Omental fat pad (tissue), 4 donors: Measurements from ENCODE around the gene USP25. TPM values are rescaled to one million over a fixed set of nuclear protein-coding genes. Genes with fewer than 3 reads are reported as not detected.

Experiments
- ATAC-seq: fragments of 150-250 bp; one replicate; pipeline ENCODE4 v1.9.1; 2016; ENCODE audit warnings: mild to moderate bottlenecking, moderate library complexity; ENCODE audit not compliant: low FRiP score
- DNase-seq: peaks from one replicate; pipeline ENCODE4 v3.0.0-alpha.2; 2019; ENCODE audit warnings: low spot score
- CTCF ChIP-seq, 3 donors: fragments of 450-650 bp; IDR thresholded peaks; one replicate each; pipeline ENCODE4 v1.5.1; 2016 to 2017; ENCODE audit warnings: antibody characterized with exemption in 3 of 3, mild to moderate bottlenecking in 3 of 3, moderate library complexity in 2 of 3
- total RNA-seq, 4 donors: library from RNA; depleted of rRNA; stranded (reverse); fragments of >200 nt; gene quantifications; one replicate each; pipeline ENCODE4 v1.1.0, GENCODE V29; 2016

USP25 gene
- total RNA-seq, 4 donors from 2014 or later, result 46.5 to 63.8 (median 59.0) TPM

- DNase-seq (no peak), ATAC-seq (no peak)
- TF ChIP-seq CTCF (IDR thresholded peaks at IDR 0.05), result no peak
Measured at GRCh38 chr21:15718711-15719110, 11.1 kb upstream of the USP25 start.

- no peak for ATAC-seq
- DNase-seq, result no peak
- no peak for TF ChIP-seq CTCF (IDR thresholded peaks at IDR 0.05)
Measured at GRCh38 chr21:15719976-15720375, 9.8 kb upstream of the USP25 start.

- ATAC-seq, result no peak
- no peak for DNase-seq
- no peak for TF ChIP-seq CTCF (IDR thresholded peaks at IDR 0.05)
Measured at GRCh38 chr21:15722591-15723324, 7.0 kb upstream of the USP25 start.

GRCh38 chr21:15725949-15726348 is 3.8 kb upstream of the USP25 start:
- no peak for DNase-seq
- no peak for TF ChIP-seq CTCF (IDR thresholded peaks at IDR 0.05)
- ATAC-seq, result no peak

GRCh38 chr21:15728046-15728445 is 1.7 kb upstream of the USP25 start:
- ATAC-seq, result no peak

GRCh38 chr21:15729346-15729673 is 472 bp upstream of the USP25 start:
- no peak for DNase-seq
- no peak for ATAC-seq
- no peak for TF ChIP-seq CTCF (IDR thresholded peaks at IDR 0.05)

More at GRCh38 chr21:15728046-15728445, 1.7 kb upstream of the USP25 start:
- TF ChIP-seq CTCF (IDR thresholded peaks at IDR 0.05), result no peak
- DNase-seq, result no peak

- ATAC-seq, result no peak
- DNase-seq, result no peak
- TF ChIP-seq CTCF (IDR thresholded peaks at IDR 0.05), result no peak
Measured at GRCh38 chr21:15730484-15731242, 881 bp downstream of the USP25 start.
